ENCODE measurements around the gene MAGI1.
"Not testable (repeated sequence)": the region's sequence is repeated elsewhere in the genome, so short reads cannot be mapped to it uniquely, and the experiment has no call there.

Gene MAGI1

GRCh38 chr3:66038384-66038725, 363 bp downstream of the MAGI1 start:
- DNase-seq = no peak

- DNase-seq = no peak
Measured at GRCh38 chr3:66037986-66038369, 740 bp downstream of the MAGI1 start.

- DNase-seq = peak; percentile 28
Measured at GRCh38 chr3:66037330-66037985, 1.3 kb downstream of the MAGI1 start.

- DNase-seq = no peak
Measured at GRCh38 chr3:66036586-66037148, 2.1 kb downstream of the MAGI1 start.

- no peak for DNase-seq
Measured at GRCh38 chr3:66035763-66036477, 2.8 kb downstream of the MAGI1 start.

- no peak for DNase-seq
Measured at GRCh38 chr3:66033241-66034138, 5.2 kb downstream of the MAGI1 start.

- no peak for DNase-seq
Measured at GRCh38 chr3:66031102-66031698, 7.5 kb downstream of the MAGI1 start.

- no peak for DNase-seq
Measured at GRCh38 chr3:66029443-66029842, 9.3 kb downstream of the MAGI1 start.

- no peak for DNase-seq
Measured at GRCh38 chr3:66029014-66029413, 9.7 kb downstream of the MAGI1 start.

- DNase-seq = no peak
Measured at GRCh38 chr3:66028457-66028856, 10.3 kb downstream of the MAGI1 start.

GRCh38 chr3:66027099-66027498, 11.6 kb downstream of the MAGI1 start:
- not testable (repeated sequence) for DNase-seq

GRCh38 chr3:66023738-66024385, 14.9 kb downstream of the MAGI1 start:
- DNase-seq = no peak

- DNase-seq = no peak
Measured at GRCh38 chr3:66023229-66023628, 15.5 kb downstream of the MAGI1 start.

GRCh38 chr3:66021731-66022131, 17.0 kb downstream of the MAGI1 start:
- no peak for DNase-seq

GRCh38 chr3:66019896-66020295, 18.8 kb downstream of the MAGI1 start:
- no peak for DNase-seq

- DNase-seq = no peak
Measured at GRCh38 chr3:66018057-66019033, 20.4 kb downstream of the MAGI1 start.

GRCh38 chr3:66017591-66017990, 21.1 kb downstream of the MAGI1 start:
- no peak for DNase-seq

- DNase-seq = no peak
Measured at GRCh38 chr3:66017084-66017483, 21.6 kb downstream of the MAGI1 start.

- no peak for DNase-seq
Measured at GRCh38 chr3:66015841-66016240, 22.9 kb downstream of the MAGI1 start.

GRCh38 chr3:66014651-66015050, 24.1 kb downstream of the MAGI1 start:
- DNase-seq = no peak

GRCh38 chr3:66014056-66014455, 24.7 kb downstream of the MAGI1 start:
- DNase-seq = no peak

Measured in midbrain (tissue), 1 donor.